IPS-18c (cell line): ENCODE measurements around the gene EHD4.

Source experiments
- H3K4me3 ChIP-seq: 2 replicates; pipeline ENCODE4 v1.7.0; 2013; ENCODE audit warnings: low read depth, mild to moderate bottlenecking, low read length, moderate library complexity; ENCODE audit not compliant: insufficient read depth
- H3K9me3 ChIP-seq: one replicate; pipeline ENCODE4 v1.6.1; 2013; ENCODE audit warnings: mild to moderate bottlenecking, low read length, moderate library complexity; ENCODE audit not compliant: control insufficient read depth, insufficient read depth

Gene EHD4

GRCh38 chr15:41972253-41973242, at the start of gene EHD4:
Gene EHD4, minus strand, starts transcription at chr15:41972557. Its CDS starts 63 bp downstream, at chr15:41972494.
- H3K9me3 ChIP-seq = no peaks in the 10 kb centered on the region
- H3K4me3 ChIP-seq = peak within 1 kb of the TSS; percentile 90

GRCh38 chr15:42021593-42021992, 49.2 kb upstream of the EHD4 start:
- Histone ChIP-seq H3K4me3 (no peak overlapping the region), H3K9me3 (peaks cover 9% of the 10 kb centered on the region)

GRCh38 chr15:42020713-42021273, 48.4 kb upstream of the EHD4 start, which contains the start of gene PLA2G4E:
Gene PLA2G4E, minus strand, starts transcription at chr15:42021042. Its CDS starts 12 bp downstream, at chr15:42021030.
- Histone ChIP-seq H3K4me3 (no peak within 1 kb of the TSS), H3K9me3 (peaks cover 9% of the 10 kb centered on the region)

GRCh38 chr15:42018306-42019224, 46.2 kb upstream of the EHD4 start:
- peaks cover 9% of the 10 kb centered on the region for H3K9me3 ChIP-seq
- no peak overlapping the region for H3K4me3 ChIP-seq

GRCh38 chr15:42016971-42017370, 44.6 kb upstream of the EHD4 start:
- H3K9me3 ChIP-seq = peaks cover 2% of the 10 kb centered on the region
- H3K4me3 ChIP-seq = no peak overlapping the region

GRCh38 chr15:42014406-42014805, 42.0 kb upstream of the EHD4 start:
- Histone ChIP-seq H3K9me3 (no peaks in the 10 kb centered on the region), H3K4me3 (no peak overlapping the region)

- H3K4me3 ChIP-seq = no peak overlapping the region
- no peaks in the 10 kb centered on the region for H3K9me3 ChIP-seq
These were observed 40.6 kb upstream of the EHD4 start for GRCh38 chr15:42012928-42013482.

- Histone ChIP-seq H3K4me3 (no peak overlapping the region), H3K9me3 (no peaks in the 10 kb centered on the region)
These were observed 39.9 kb upstream of the EHD4 start for GRCh38 chr15:42012241-42012640.

- Histone ChIP-seq H3K9me3 (no peaks in the 10 kb centered on the region), H3K4me3 (no peak overlapping the region)
These were observed 38.7 kb upstream of the EHD4 start for GRCh38 chr15:42011074-42011473.

- no peaks in the 10 kb centered on the region for H3K9me3 ChIP-seq
- H3K4me3 ChIP-seq = no peak overlapping the region
These were observed 38.1 kb upstream of the EHD4 start for GRCh38 chr15:42010434-42010833.

- Histone ChIP-seq H3K9me3 (no peaks in the 10 kb centered on the region), H3K4me3 (no peak overlapping the region)
These were observed 37.1 kb upstream of the EHD4 start for GRCh38 chr15:42009474-42009873.

- no peaks in the 10 kb centered on the region for H3K9me3 ChIP-seq
- no peak overlapping the region for H3K4me3 ChIP-seq
These were observed 36.7 kb upstream of the EHD4 start for GRCh38 chr15:42009022-42009421.

- H3K4me3 ChIP-seq = no peak overlapping the region
These were observed 35.0 kb upstream of the EHD4 start for GRCh38 chr15:42007386-42007785.

GRCh38 chr15:42002333-42002732, 30.0 kb upstream of the EHD4 start:
- no peak overlapping the region for H3K4me3 ChIP-seq
- H3K9me3 ChIP-seq = no peaks in the 10 kb centered on the region

More at GRCh38 chr15:42007386-42007785, 35.0 kb upstream of the EHD4 start:
- no peaks in the 10 kb centered on the region for H3K9me3 ChIP-seq

GRCh38 chr15:42001236-42001635, 28.9 kb upstream of the EHD4 start:
- H3K9me3 ChIP-seq = no peaks in the 10 kb centered on the region

GRCh38 chr15:41999290-42000285, 27.2 kb upstream of the EHD4 start:
- Histone ChIP-seq H3K4me3 (no peak overlapping the region), H3K9me3 (no peaks in the 10 kb centered on the region)

More at GRCh38 chr15:42001236-42001635, 28.9 kb upstream of the EHD4 start:
- no peak overlapping the region for H3K4me3 ChIP-seq
